Hindlimb muscle (tissue), 1 donor: ENCODE results near the gene BFSP1. TPM values are rescaled to one million over a fixed set of nuclear protein-coding genes. Genes with fewer than 3 reads are reported as not detected.

Experiments
- DNase-seq: peaks from one replicate; pipeline ENCODE4 v3.0.0-alpha.2; 2013
- polyA plus RNA-seq: library from polyadenylated mRNA; unstranded; fragments of 120-200 nt; gene quantifications from one replicate; pipeline ENCODE4 v1.2.1, GENCODE V29; 2013; ENCODE audit not compliant: insufficient read length

BFSP1 gene
- polyA plus RNA-seq, 1 donor: 2.4 TPM

DNA sequence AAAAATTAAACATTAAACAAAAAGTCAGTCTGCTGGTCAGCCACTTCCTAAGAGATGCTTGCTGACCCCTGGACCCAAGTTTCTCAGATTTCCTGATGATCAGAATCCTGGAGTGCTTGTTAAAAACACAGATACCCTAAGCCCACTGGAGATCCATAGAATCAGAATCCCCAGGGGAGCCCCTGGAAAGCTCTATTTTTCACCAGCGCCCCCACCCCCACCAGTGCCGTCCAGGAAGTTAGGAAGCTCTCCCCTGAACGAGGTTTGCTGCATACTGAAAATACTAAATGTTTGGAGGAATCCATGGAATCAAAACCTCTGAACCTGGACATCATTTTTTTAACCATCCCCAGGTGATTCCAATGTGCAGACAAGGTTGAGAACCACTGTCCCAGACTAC lies 69.2 kb downstream of the BFSP1 start:
- no peak for DNase-seq

GRCh38 chr20:17460119-17460518 lies 71.1 kb downstream of the BFSP1 start:
- DNase-seq: no peak

GRCh38 chr20:17457588-17458190 lies 73.5 kb downstream of the BFSP1 start:
- no peak for DNase-seq

DNA sequence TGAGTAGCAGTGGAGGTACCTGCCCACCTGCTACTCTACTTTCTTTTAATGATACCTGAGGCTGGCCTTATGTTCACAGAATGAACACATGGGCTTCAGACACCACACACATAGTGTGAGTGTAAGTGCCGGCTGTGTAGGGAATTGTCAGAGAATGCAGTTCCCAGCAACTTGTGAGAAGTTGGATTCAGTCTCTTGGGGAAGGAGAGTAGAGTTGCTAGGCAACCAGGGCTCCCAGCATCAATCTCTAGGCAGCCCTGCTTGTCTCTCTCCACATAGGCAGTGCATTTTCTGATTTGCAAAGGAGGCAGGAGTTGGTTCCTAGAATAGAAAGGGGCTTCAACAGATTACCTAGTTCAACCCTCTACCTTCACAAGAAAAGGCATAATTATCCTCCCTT lies 74.1 kb downstream of the BFSP1 start:
- no peak for DNase-seq

GRCh38 chr20:17456279-17456678 lies 74.9 kb downstream of the BFSP1 start:
- DNase-seq: peak; percentile 19

DNA sequence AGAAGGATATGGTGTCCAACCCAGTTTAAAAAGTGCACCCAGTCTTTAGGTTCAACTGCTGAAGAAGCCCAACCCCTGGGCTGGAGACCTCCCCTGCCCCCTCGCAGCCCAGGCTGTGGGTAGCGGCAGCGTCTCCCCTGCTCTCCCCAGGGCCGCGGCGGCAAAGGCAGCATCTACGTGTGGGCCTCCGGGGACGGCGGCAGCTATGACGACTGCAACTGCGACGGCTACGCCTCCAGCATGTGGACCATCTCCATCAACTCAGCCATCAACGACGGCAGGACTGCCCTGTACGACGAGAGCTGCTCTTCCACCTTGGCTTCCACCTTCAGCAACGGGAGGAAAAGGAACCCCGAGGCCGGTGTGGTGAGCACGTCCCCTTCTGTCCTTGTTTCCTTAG lies 77.6 kb downstream of the BFSP1 start:
- DNase-seq: no peak

DNA sequence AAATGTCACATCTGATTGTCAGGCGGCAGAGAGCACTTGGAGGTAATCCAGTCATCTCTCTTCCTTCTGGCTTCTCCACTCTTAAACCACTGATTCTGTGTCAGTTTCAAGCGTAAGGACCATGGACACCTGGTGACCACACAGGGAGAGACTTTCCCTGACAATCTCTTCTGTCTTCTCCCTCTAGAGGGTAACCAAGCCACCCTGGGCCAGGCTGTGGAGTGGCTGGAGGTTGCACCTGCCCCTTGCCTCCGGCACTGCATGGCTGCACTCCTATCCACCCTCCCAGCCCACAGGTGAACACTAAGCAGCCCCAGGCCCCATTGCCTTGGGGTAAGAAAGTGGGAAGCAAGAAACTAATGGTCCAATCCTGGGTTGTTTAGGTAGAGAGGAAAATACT lies 78.7 kb downstream of the BFSP1 start:
- DNase-seq: no peak

GRCh38 chr20:17449031-17449430 lies 82.1 kb downstream of the BFSP1 start:
- DNase-seq: no peak

DNA sequence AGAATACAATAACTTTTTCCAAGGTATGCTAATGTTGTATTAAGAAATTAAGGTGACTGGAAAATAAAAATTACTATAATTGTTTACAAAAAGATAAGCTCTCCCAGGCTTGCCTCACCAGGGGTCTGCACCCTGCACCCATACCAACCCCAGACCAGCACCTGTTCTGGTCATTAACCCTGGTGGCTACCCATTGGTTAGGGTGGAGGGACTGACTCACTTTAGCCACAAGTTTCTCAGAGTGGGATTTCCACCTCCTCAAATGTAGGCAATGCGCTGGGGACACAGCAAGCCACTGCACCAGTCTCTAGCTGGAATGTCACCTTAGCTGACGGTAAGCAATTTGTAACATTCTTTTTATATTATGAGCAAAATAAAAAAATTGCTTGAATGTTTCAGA lies 83.1 kb downstream of the BFSP1 start:
- no peak for DNase-seq

DNA sequence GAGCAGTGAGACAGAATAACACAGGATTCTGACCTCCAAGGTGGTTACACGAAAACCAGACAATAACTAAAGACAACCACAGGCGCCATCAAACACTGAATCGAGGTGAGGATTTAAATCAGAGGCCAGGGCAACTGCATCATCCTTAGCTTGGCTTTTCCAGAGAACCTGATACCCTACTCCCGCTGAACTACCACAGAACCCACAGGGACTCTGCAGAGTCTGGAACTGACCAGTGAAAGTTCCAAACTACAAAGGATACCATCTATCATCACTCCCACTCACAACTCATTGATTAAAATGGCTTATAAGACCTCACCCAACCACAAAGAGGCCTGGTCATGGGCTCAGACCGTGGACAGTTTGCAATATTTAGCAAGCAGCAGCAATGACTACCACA lies 85.0 kb downstream of the BFSP1 start:
- DNase-seq: no peak

DNA sequence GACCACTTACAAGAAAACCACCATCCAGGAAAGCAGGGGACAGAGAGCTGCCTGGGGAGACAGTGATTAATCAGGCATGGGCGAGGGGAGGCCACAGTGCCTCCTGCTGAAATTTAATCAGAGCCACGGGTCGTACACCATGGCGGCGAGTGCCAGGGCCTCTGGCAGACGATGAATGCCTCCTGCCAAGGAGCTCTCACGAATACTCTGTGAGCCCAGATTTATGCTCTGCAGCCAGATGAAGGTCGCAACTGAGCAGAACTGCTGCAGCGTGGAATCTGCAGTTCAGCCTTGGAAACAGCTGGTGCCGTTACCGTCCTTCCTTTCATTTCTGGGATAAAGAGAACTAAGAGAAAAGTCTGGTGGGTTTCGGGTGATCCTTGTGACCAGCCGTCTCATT lies 85.6 kb downstream of the BFSP1 start:
- no peak for DNase-seq

GRCh38 chr20:17444091-17444490 lies 87.1 kb downstream of the BFSP1 start:
- no peak for DNase-seq

Other genes with a start within 250 kb of the BFSP1 start
- 216 TPM for gene DSTN, start 38.7 kb upstream of the BFSP1 start, polyA plus RNA-seq
- gene RRBP1, start 150.9 kb upstream of the BFSP1 start, polyA plus RNA-seq: 109 TPM
- not detected for gene BANF2, start 168.6 kb upstream of the BFSP1 start, polyA plus RNA-seq